ENCODE results near the gene TBC1D14. TPM values are rescaled to one million over a fixed set of nuclear protein-coding genes. Genes with fewer than 3 reads are reported as not detected.

TBC1D14 gene
- total and polyA plus RNA-seq, 2 of the 4 experiments (the other 2 are of a cell fraction) = 31.7 to 40.7 TPM

DNA sequence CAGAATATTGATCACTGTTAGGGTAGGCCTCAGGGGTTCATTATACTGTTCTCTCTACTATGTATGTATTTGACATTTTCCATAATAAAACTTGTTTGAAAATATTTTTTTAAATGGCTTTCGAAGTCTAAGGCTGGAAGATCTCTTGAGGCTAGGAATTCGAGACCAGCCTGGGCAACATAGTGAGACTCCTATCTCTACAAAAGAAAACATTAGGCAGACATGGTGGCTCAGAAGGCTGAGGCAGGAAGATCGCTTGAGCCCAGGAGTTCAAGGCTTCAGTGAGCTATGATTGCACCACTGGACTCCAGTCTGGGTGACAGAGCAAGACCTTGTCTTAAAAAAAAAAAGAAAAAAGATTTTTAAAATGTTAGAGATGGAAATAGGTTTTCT lies 15.5 kb upstream of the TBC1D14 start:
- BruUV-seq (replicated peaks) = no TSS peak
- H3K4ac ChIP-seq (ENCODE audit: low read depth, low read length) = peak overlapping the region; percentile 48; the same call in 1 of the 2 replicates
- H3K23ac ChIP-seq (ENCODE audit: low read depth, low read length) = no peak overlapping the region
- peak overlapping the region; percentile 39; the same call in 1 of the 2 replicates for H2BK20ac ChIP-seq (ENCODE audit: low read depth, low read length)
- H2BK15ac ChIP-seq (ENCODE audit: low read depth, low read length) = no peak overlapping the region; the same call in 2 of the 3 replicates
- WGBS, 2 experiments (ENCODE audit: extremely low coverage in 2 of 2, insufficient read length in 1 of 2) = no CpG with 5 or more reads among the region's 3 CpGs
- H3K9me3 ChIP-seq (ENCODE audit: control insufficient read depth, insufficient read depth, low read length) = no peaks in the 10 kb centered on the region
- H2BK120ac ChIP-seq (ENCODE audit: low read depth, low read length) = peak overlapping the region; percentile 49; the same call in 1 of the 2 replicates
- ChIA-PET POLR2A (ENCODE audit: unreplicated experiment) (no interaction called here), CTCF (interaction anchor here (0.6 kb wide), 1 partner anchor 92 kb away, joined by 5 read pairs; no protein-coding TSS in a partner anchor)
- peak overlapping the region; percentile 87 for H3K18ac ChIP-seq (ENCODE audit: low read depth, low read length)
- in situ Hi-C loops (cut with MboI; ENCODE audit: low sequenced_read_pairs) = no loop called here
- H3K79me1 ChIP-seq (ENCODE audit: low read depth in 1 of 2, low read length in 2 of 2) = no peaks in the 10 kb centered on the region
- H4K5ac ChIP-seq (ENCODE audit: low read depth, low read length) = no peak overlapping the region; the same call in 1 of the 2 replicates
- H3K36me3 ChIP-seq (ENCODE audit: control insufficient read depth, insufficient read depth, low read length) = no peaks in the 10 kb centered on the region
- no peak overlapping the region for H2AFZ ChIP-seq (replicated peaks; ENCODE audit: low read length, poor library complexity)
- H2AK9ac ChIP-seq (replicated peaks; ENCODE audit: low read depth, low read length, poor library complexity) = no peak overlapping the region
- peaks cover 5% of the 10 kb centered on the region; the same call in 1 of the 2 replicates for H3K9me1 ChIP-seq (ENCODE audit: insufficient read depth, low read length)
- ATAC-seq (ENCODE audit: low read depth) (no peak), DNase-seq (no peak)
- no peak overlapping the region for H2AK5ac ChIP-seq (ENCODE audit: low read depth, low read length)
- intact Hi-C loops (cut with micrococcal nuclease) = loop anchor here (5.0 kb wide), 1 partner anchor 93 kb away; no protein-coding TSS in a partner anchor
- H3K27ac ChIP-seq (ENCODE audit: insufficient read depth, low read length) = peak overlapping the region; percentile 70; the same call in 1 of the 2 replicates
- no peak overlapping the region for H3K4me2 ChIP-seq (ENCODE audit: low read depth, low read length)
- H3K9ac ChIP-seq (ENCODE audit: low read depth, low read length) = no peak overlapping the region
- H4K8ac ChIP-seq (ENCODE audit: low read depth in 2 of 2, low read length in 2 of 2) = no peak overlapping the region; a peak in 2 of 4 replicates
- no peak overlapping the region for H3K14ac ChIP-seq (replicated peaks; ENCODE audit: low read depth, low read length)
- dilution Hi-C loops (cut with HindIII; ENCODE audit: low sequenced_read_pairs, unreplicated experiment) = no loop called here
- H4K20me1 ChIP-seq (ENCODE audit: insufficient read depth, low read length) = no peaks in the 10 kb centered on the region
- H3K27me3 ChIP-seq (ENCODE audit: control insufficient read depth, insufficient read depth, low read length) = no peaks in the 10 kb centered on the region
- H2BK5ac ChIP-seq (ENCODE audit: low read depth, low read length, poor library complexity, severe bottlenecking) = peak overlapping the region; percentile 95
- H3K4me3 ChIP-seq (ENCODE audit: insufficient read depth, low read depth, low read length) = no peak overlapping the region
- TF ChIP-seq SMC3 (IDR thresholded peaks at IDR 0.05; ENCODE audit: low read depth, low read length) (no peak), RAD21 (IDR thresholded peaks at IDR 0.05; ENCODE audit: low read length) (no peak), NFE2L2 (IDR thresholded peaks at IDR 0.05; ENCODE audit: low read depth, low read length) (no peak), BHLHE40 (IDR thresholded peaks at IDR 0.05; ENCODE audit: low read depth, low read length) (no peak), MAZ (IDR thresholded peaks at IDR 0.05; ENCODE audit: borderline replicate concordance, low read depth, low read length) (no peak), CEBPB (IDR thresholded peaks at IDR 0.05; ENCODE audit: low read depth, low read length) (no peak), CHD1 (IDR thresholded peaks at IDR 0.05; ENCODE audit: low read depth, low read length) (no peak), MXI1 (IDR thresholded peaks at IDR 0.05; ENCODE audit: borderline replicate concordance, low read depth, low read length) (no peak)
- TF ChIP-seq, protein P1, sequence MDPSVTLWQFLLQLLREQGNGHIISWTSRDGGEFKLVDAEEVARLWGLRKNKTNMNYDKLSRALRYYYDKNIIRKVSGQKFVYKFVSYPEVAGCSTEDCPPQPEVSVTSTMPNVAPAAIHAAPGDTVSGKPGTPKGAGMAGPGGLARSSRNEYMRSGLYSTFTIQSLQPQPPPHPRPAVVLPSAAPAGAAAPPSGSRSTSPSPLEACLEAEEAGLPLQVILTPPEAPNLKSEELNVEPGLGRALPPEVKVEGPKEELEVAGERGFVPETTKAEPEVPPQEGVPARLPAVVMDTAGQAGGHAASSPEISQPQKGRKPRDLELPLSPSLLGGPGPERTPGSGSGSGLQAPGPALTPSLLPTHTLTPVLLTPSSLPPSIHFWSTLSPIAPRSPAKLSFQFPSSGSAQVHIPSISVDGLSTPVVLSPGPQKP (IDR thresholded peaks at IDR 0.05; ENCODE audit: borderline replicate concordance, low read depth, low read length) = no peak
- TF ChIP-seq, protein P2, sequence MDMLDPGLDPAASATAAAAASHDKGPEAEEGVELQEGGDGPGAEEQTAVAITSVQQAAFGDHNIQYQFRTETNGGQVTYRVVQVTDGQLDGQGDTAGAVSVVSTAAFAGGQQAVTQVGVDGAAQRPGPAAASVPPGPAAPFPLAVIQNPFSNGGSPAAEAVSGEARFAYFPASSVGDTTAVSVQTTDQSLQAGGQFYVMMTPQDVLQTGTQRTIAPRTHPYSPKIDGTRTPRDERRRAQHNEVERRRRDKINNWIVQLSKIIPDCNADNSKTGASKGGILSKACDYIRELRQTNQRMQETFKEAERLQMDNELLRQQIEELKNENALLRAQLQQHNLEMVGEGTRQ (IDR thresholded peaks at IDR 0.05; ENCODE audit: low read depth, low read length) = no peak
- peaks cover 24% of the 10 kb centered on the region for H3K4me1 ChIP-seq (ENCODE audit: control insufficient read depth, insufficient read depth, low read length)
- no peak overlapping the region for H3K56ac ChIP-seq (ENCODE audit: extremely low read depth, insufficient read depth, low read length)
- 0 out of 2 replicates have a peak overlapping the region, but pooled peaks have one; percentile 21 for H4K91ac ChIP-seq (ENCODE audit: insufficient read depth, low read depth, low read length)
